WTC11 (cell line): ENCODE data around the gene ABHD6. TPM values are rescaled to one million over a fixed set of nuclear protein-coding genes. Genes with fewer than 3 reads are reported as not detected.

ENCODE experiments used
- ATAC-seq: fragments of 200-7000 bp; cut with Tn5 transposase; 2 replicates; pipeline ENCODE4 v1.10.0; 2021; ENCODE audit warnings: mild to moderate bottlenecking, moderate library complexity
- CTCF ChIA-PET: fragments of 300-600 bp; sonication (Branson Sonifier 250); formaldehyde crosslinking; loops from one replicate; lab custom pipeline; 2021; ENCODE audit warnings: antibody characterized with exemption; lab: Charles Lee
- POLR2A ChIA-PET: fragments of 350-600 bp; sonication (Branson Sonifier 250); formaldehyde crosslinking; loops from one replicate; lab custom pipeline; 2021; ENCODE audit warnings: antibody characterized with exemption; lab: Charles Lee
- DNase-seq: peaks from one replicate; pipeline ENCODE4 v3.0.0; 2021; ENCODE audit warnings: low spot score
- H3K27ac Mint-ChIP-seq: 2 replicates; pipeline ENCODE4 v1.8.0; 2021; ENCODE audit warnings: mixed read lengths
- H3K27me3 Mint-ChIP-seq: 2 replicates; pipeline ENCODE4 v1.8.0; 2021; ENCODE audit warnings: low read depth, mild to moderate bottlenecking, moderate library complexity, mixed read lengths
- H3K36me3 Mint-ChIP-seq: 2 replicates; pipeline ENCODE4 v1.8.0; 2021; ENCODE audit warnings: mixed read lengths
- H3K4me1 Mint-ChIP-seq: 2 replicates; pipeline ENCODE4 v1.8.0; 2022; ENCODE audit warnings: mixed read lengths
- H3K4me3 Mint-ChIP-seq: 2 replicates; pipeline ENCODE4 v1.8.0; 2021; ENCODE audit warnings: mild to moderate bottlenecking, moderate library complexity, mixed read lengths
- H3K9me3 Mint-ChIP-seq: 2 replicates; pipeline ENCODE4 v1.8.0; 2021; ENCODE audit warnings: mixed read lengths
- AR ChIP-seq: fragments of 250-450 bp; sonication (Bioruptor Pico); IDR thresholded peaks from 2 replicates; pipeline ENCODE4 v1.9.0; 2021; ENCODE audit warnings: mild to moderate bottlenecking
- CBFB ChIP-seq: sonication (generic); formaldehyde crosslinking; IDR thresholded peaks from 2 replicates; pipeline ENCODE4 v1.8.1; 2022; ENCODE audit warnings: mild to moderate bottlenecking, low read depth, missing genetic modification reagents
- E2F4 ChIP-seq: sonication (generic); formaldehyde crosslinking; IDR thresholded peaks from 2 replicates; pipeline ENCODE4 v1.8.1; 2022; ENCODE audit warnings: low read depth, mild to moderate bottlenecking, moderate library complexity, missing genetic modification reagents, borderline replicate concordance
- MLX ChIP-seq: sonication (generic); formaldehyde crosslinking; IDR thresholded peaks from 2 replicates; pipeline ENCODE4 v1.8.1; 2023; ENCODE audit warnings: mild to moderate bottlenecking, missing genetic modification reagents, moderate library complexity
- MXD4 ChIP-seq: fragments of 250-450 bp; sonication (Bioruptor Pico); IDR thresholded peaks from 2 replicates; pipeline ENCODE4 v1.8.0; 2021; ENCODE audit warnings: mild to moderate bottlenecking, moderate library complexity, borderline replicate concordance
- NR3C1 ChIP-seq: sonication (generic); formaldehyde crosslinking; conservative IDR thresholded peaks from 2 replicates; pipeline ENCODE4 v1.8.1; 2023; ENCODE audit warnings: low read depth, mild to moderate bottlenecking, missing genetic modification reagents
- TCF7 ChIP-seq: sonication (generic); formaldehyde crosslinking; IDR thresholded peaks from 2 replicates; pipeline ENCODE4 v1.8.0; 2022; ENCODE audit warnings: mild to moderate bottlenecking, low read depth, missing genetic modification reagents, moderate library complexity
- ZNF281 ChIP-seq: sonication (generic); formaldehyde crosslinking; IDR thresholded peaks from 2 replicates; pipeline ENCODE4 v1.8.0; 2023; ENCODE audit warnings: mild to moderate bottlenecking, missing genetic modification reagents
- total RNA-seq: library from RNA; stranded (reverse); gene quantifications from 3 replicates; pipeline ENCODE4 v1.2.3, GENCODE V29; 2021
- TF ChIP-seq, protein P1 (sequence below): sonication (generic); formaldehyde crosslinking; IDR thresholded peaks from 2 replicates; pipeline ENCODE4 v1.8.0; 2022; ENCODE audit warnings: mild to moderate bottlenecking, missing genetic modification reagents
- TF ChIP-seq, protein P2 (sequence below): sonication (generic); formaldehyde crosslinking; IDR thresholded peaks from 2 replicates; pipeline ENCODE4 v1.8.0; 2023; ENCODE audit warnings: missing genetic modification reagents
- TF ChIP-seq, protein P3 (sequence below): sonication (generic); formaldehyde crosslinking; IDR thresholded peaks from 2 replicates; pipeline ENCODE4 v1.8.1; 2023; ENCODE audit warnings: mild to moderate bottlenecking, moderate library complexity, missing genetic modification reagents

ABHD6 gene
- total RNA-seq, 1 experiment from 2014 or later, result 5.4 TPM

- TF ChIP-seq ZNF281 (CRISPR knock-in tag) (no peak), NR3C1 (CRISPR knock-in tag) (no peak), TCF7 (no peak), AR (CRISPR knock-in tag) (no peak), E2F4 (CRISPR knock-in tag) (no peak), MXD4 (CRISPR knock-in tag) (no peak), MLX (CRISPR knock-in tag) (no peak), CBFB (no peak)
- TF ChIP-seq, protein P1, sequence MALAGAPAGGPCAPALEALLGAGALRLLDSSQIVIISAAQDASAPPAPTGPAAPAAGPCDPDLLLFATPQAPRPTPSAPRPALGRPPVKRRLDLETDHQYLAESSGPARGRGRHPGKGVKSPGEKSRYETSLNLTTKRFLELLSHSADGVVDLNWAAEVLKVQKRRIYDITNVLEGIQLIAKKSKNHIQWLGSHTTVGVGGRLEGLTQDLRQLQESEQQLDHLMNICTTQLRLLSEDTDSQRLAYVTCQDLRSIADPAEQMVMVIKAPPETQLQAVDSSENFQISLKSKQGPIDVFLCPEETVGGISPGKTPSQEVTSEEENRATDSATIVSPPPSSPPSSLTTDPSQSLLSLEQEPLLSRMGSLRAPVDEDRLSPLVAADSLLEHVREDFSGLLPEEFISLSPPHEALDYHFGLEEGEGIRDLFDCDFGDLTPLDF (CRISPR knock-in tag), result no peak
- TF ChIP-seq, protein P2, sequence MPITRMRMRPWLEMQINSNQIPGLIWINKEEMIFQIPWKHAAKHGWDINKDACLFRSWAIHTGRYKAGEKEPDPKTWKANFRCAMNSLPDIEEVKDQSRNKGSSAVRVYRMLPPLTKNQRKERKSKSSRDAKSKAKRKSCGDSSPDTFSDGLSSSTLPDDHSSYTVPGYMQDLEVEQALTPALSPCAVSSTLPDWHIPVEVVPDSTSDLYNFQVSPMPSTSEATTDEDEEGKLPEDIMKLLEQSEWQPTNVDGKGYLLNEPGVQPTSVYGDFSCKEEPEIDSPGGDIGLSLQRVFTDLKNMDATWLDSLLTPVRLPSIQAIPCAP (CRISPR knock-in tag), result no peak
These were observed 98.0 kb downstream of the ABHD6 start (continued) for GRCh38 chr3:58335652-58335947.

- Mint-ChIP-seq H3K36me3 (no peaks in the 10 kb centered on the region), H3K4me1 (peaks cover 24% of the 10 kb centered on the region), H3K4me3 (no peak overlapping the region), H3K27me3 (peaks cover 23% of the 10 kb centered on the region), H3K27ac (no peak overlapping the region), H3K9me3 (no peaks in the 10 kb centered on the region)
- TF ChIP-seq, protein P3, sequence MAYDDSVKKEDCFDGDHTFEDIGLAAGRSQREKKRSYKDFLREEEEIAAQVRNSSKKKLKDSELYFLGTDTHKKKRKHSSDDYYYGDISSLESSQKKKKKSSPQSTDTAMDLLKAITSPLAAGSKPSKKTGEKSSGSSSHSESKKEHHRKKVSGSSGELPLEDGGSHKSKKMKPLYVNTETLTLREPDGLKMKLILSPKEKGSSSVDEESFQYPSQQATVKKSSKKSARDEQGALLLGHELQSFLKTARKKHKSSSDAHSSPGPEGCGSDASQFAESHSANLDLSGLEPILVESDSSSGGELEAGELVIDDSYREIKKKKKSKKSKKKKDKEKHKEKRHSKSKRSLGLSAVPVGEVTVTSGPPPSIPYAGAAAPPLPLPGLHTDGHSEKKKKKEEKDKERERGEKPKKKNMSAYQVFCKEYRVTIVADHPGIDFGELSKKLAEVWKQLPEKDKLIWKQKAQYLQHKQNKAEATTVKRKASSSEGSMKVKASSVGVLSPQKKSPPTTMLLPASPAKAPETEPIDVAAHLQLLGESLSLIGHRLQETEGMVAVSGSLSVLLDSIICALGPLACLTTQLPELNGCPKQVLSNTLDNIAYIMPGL (CRISPR knock-in tag), result no peak
- ChIA-PET POLR2A (no interaction called here), CTCF (interaction anchor here (1.4 to 1.6 kb wide), 3 partner anchors 30 to 159 kb away, joined by 3 to 6 read pairs (median 6); partner anchors contain the start of genes HTD2, KCTD6 and RPP14)
- DNase-seq (no peak), ATAC-seq (no peak)
These were observed 98.7 kb downstream of the ABHD6 start for GRCh38 chr3:58336135-58336882.
